Neural progenitor cell (in vitro differentiated cells): ENCODE results near the gene ZNF462. TPM values are rescaled to one million over a fixed set of nuclear protein-coding genes. Genes with fewer than 3 reads are reported as not detected.
A peak's percentile ranks its signal among the peaks of the same experiment; 100 is the strongest.
"Not testable (repeated sequence)": the region's sequence is repeated elsewhere in the genome, so short reads cannot be mapped to it uniquely, and the experiment has no call there.

Experiments used
- DNase-seq: peaks from one replicate; pipeline ENCODE4 v3.0.0-alpha.2; 2016; ENCODE audit warnings: low spot score
- H2AFZ ChIP-seq: fragments of 200-600 bp; sonication (generic); replicated peaks from 2 replicates; pipeline ENCODE4 v1.6.1; 2016; ENCODE audit warnings: antibody characterized with exemption
- H3F3A ChIP-seq: fragments of 200-600 bp; sonication (generic); 2 replicates; pipeline ENCODE4 v1.6.1; 2016; ENCODE audit warnings: antibody characterized with exemption, low read depth
- H3K27ac ChIP-seq: fragments of 200-600 bp; sonication (generic); 2 replicates; pipeline ENCODE4 v1.5.1; 2016; ENCODE audit warnings: mild to moderate bottlenecking
- H3K27me3 ChIP-seq: fragments of 200-600 bp; sonication (generic); 2 replicates; pipeline ENCODE4 v1.6.1; 2016; ENCODE audit warnings: mild to moderate bottlenecking, moderate library complexity
- H3K36me3 ChIP-seq: fragments of 200-600 bp; sonication (generic); 2 replicates; pipeline ENCODE4 v1.5.1; 2016
- H3K4me1 ChIP-seq: fragments of 200-600 bp; sonication (generic); 2 replicates; pipeline ENCODE4 v1.6.1; 2016; ENCODE audit warnings: mixed run types
- H3K4me2 ChIP-seq: fragments of 200-600 bp; sonication (generic); 2 replicates; pipeline ENCODE4 v1.6.1; 2016
- H3K4me3 ChIP-seq: fragments of 200-600 bp; sonication (generic); 2 replicates; pipeline ENCODE4 v1.5.1; 2016
- H3K79me2 ChIP-seq: fragments of 200-600 bp; sonication (generic); 2 replicates; pipeline ENCODE4 v1.6.1; 2016; ENCODE audit warnings: low read depth
- H3K9ac ChIP-seq: fragments of 200-600 bp; sonication (generic); 2 replicates; pipeline ENCODE4 v1.6.1; 2016
- H3K9me3 ChIP-seq: fragments of 200-600 bp; sonication (generic); 2 replicates; pipeline ENCODE4 v1.5.1; 2016; ENCODE audit warnings: low read depth
- H4K20me1 ChIP-seq: fragments of 200-600 bp; sonication (generic); 2 replicates; pipeline ENCODE4 v1.6.1; 2016; ENCODE audit warnings: low read depth
- H3K27ac Mint-ChIP-seq: 3 replicates; pipeline ENCODE4 v1.8.0; 2021; ENCODE audit warnings: mixed read lengths
- H3K27me3 Mint-ChIP-seq: 2 replicates; pipeline ENCODE4 v1.8.0; 2022; ENCODE audit warnings: low read depth, mild to moderate bottlenecking, inconsistent platforms, moderate library complexity, mixed read lengths; ENCODE audit not compliant: insufficient read depth
- H3K36me3 Mint-ChIP-seq: 3 replicates; pipeline ENCODE4 v1.8.0; 2021; ENCODE audit warnings: mixed read lengths
- H3K4me1 Mint-ChIP-seq: 3 replicates; pipeline ENCODE4 v1.8.0; 2021; ENCODE audit warnings: mixed read lengths
- H3K4me3 Mint-ChIP-seq: 3 replicates; pipeline ENCODE4 v1.8.0; 2021; ENCODE audit warnings: mild to moderate bottlenecking, moderate library complexity, mixed read lengths
- H3K9me3 Mint-ChIP-seq: 3 replicates; pipeline ENCODE4 v1.8.0; 2020; ENCODE audit warnings: mixed read lengths
- CTCF ChIP-seq: fragments of 200-600 bp; sonication (generic); IDR thresholded peaks from 2 replicates; pipeline ENCODE4 v1.5.1; 2017; ENCODE audit warnings: antibody characterized with exemption, mild to moderate bottlenecking
- EZH2 ChIP-seq: fragments of 200-600 bp; sonication (generic); IDR thresholded peaks from 2 replicates; pipeline ENCODE4 v1.6.1; 2017; ENCODE audit warnings: antibody characterized with exemption, mild to moderate bottlenecking, moderate library complexity
- EZH2phosphoT487 ChIP-seq: fragments of 200-600 bp; sonication (generic); IDR thresholded peaks from 2 replicates; pipeline ENCODE4 v1.6.1; 2017; ENCODE audit warnings: antibody characterized with exemption
- total RNA-seq: library from RNA; depleted of rRNA; stranded (reverse); fragments of >200 nt; gene quantifications from 2 replicates; pipeline ENCODE4 v1.2.3, GENCODE V29; 2015; ENCODE audit warnings: low replicate concordance

The ZNF462 gene
- total RNA-seq, 1 donor from 2014 or later: 81.8 TPM

GRCh38 chr9:106835840-106836239, 27.1 kb upstream of the ZNF462 start:
- H3K27ac ChIP-seq: no peak overlapping the region
- no peak overlapping the region for H3K27ac Mint-ChIP-seq
- peaks cover 15% of the 10 kb centered on the region for H3K9me3 Mint-ChIP-seq
- H3K9ac ChIP-seq: no peak overlapping the region
- H3K4me3 ChIP-seq: no peak overlapping the region
- peaks cover 4% of the 10 kb centered on the region for H3K9me3 ChIP-seq
- H3K36me3 ChIP-seq: no peaks in the 10 kb centered on the region
- H3K4me2 ChIP-seq: no peak overlapping the region
- H2AFZ ChIP-seq: no peak overlapping the region
- peaks cover 12% of the 10 kb centered on the region for H3K4me1 ChIP-seq
- TF ChIP-seq EZH2 (no peak), CTCF (no peak), EZH2phosphoT487 (no peak)
- no peak overlapping the region for H3K4me3 Mint-ChIP-seq
- H3K36me3 Mint-ChIP-seq: no peaks in the 10 kb centered on the region
- H3K79me2 ChIP-seq: no peaks in the 10 kb centered on the region
- H3F3A ChIP-seq: no peaks in the 10 kb centered on the region
- H3K27me3 ChIP-seq: no peaks in the 10 kb centered on the region
- H3K4me1 Mint-ChIP-seq: no peaks in the 10 kb centered on the region
- DNase-seq: no peak
- no peaks in the 10 kb centered on the region for H3K27me3 Mint-ChIP-seq
- H4K20me1 ChIP-seq: no peaks in the 10 kb centered on the region

GRCh38 chr9:106843371-106843770, 19.6 kb upstream of the ZNF462 start:
- H3K27me3 Mint-ChIP-seq: no peaks in the 10 kb centered on the region
- H3K27ac ChIP-seq: no peak overlapping the region
- H3K9me3 Mint-ChIP-seq: no peaks in the 10 kb centered on the region
- H4K20me1 ChIP-seq: no peaks in the 10 kb centered on the region
- H3K4me1 ChIP-seq: peaks cover 3% of the 10 kb centered on the region
- no peaks in the 10 kb centered on the region for H3F3A ChIP-seq
- H3K36me3 ChIP-seq: no peaks in the 10 kb centered on the region
- no peaks in the 10 kb centered on the region for H3K9me3 ChIP-seq
- peak overlapping the region; percentile 17 for H2AFZ ChIP-seq
- no peaks in the 10 kb centered on the region for H3K79me2 ChIP-seq
- H3K4me1 Mint-ChIP-seq: no peaks in the 10 kb centered on the region
- no peak overlapping the region for H3K9ac ChIP-seq
- H3K27me3 ChIP-seq: no peaks in the 10 kb centered on the region
- DNase-seq: no peak
- TF ChIP-seq EZH2 (no peak), CTCF (no peak), EZH2phosphoT487 (no peak)
- H3K36me3 Mint-ChIP-seq: no peaks in the 10 kb centered on the region
- H3K4me3 Mint-ChIP-seq: no peak overlapping the region
- H3K4me3 ChIP-seq: no peak overlapping the region
- no peak overlapping the region for H3K27ac Mint-ChIP-seq
- no peak overlapping the region for H3K4me2 ChIP-seq

- H3K4me1 Mint-ChIP-seq: no peaks in the 10 kb centered on the region
- Histone ChIP-seq H3F3A (no peaks in the 10 kb centered on the region), H3K4me2 (no peak overlapping the region), H3K27me3 (no peaks in the 10 kb centered on the region), H3K9me3 (no peaks in the 10 kb centered on the region), H3K4me3 (no peak overlapping the region), H3K79me2 (no peaks in the 10 kb centered on the region), H2AFZ (no peak overlapping the region), H3K4me1 (peaks cover 3% of the 10 kb centered on the region), H4K20me1 (no peaks in the 10 kb centered on the region), H3K27ac (no peak overlapping the region), H3K36me3 (no peaks in the 10 kb centered on the region), H3K9ac (no peak overlapping the region)
- H3K36me3 Mint-ChIP-seq: no peaks in the 10 kb centered on the region
- TF ChIP-seq EZH2: no peak
- TF ChIP-seq EZH2phosphoT487: no peak
- TF ChIP-seq CTCF: no peak
- H3K27me3 Mint-ChIP-seq: no peaks in the 10 kb centered on the region
- no peaks in the 10 kb centered on the region for H3K9me3 Mint-ChIP-seq
- no peak overlapping the region for H3K27ac Mint-ChIP-seq
- no peak overlapping the region for H3K4me3 Mint-ChIP-seq
- no peak for DNase-seq
Observed at GRCh38 chr9:106846307-106846706, 16.7 kb upstream of the ZNF462 start.

- Histone ChIP-seq H3K4me2 (no peak overlapping the region), H3F3A (no peaks in the 10 kb centered on the region), H3K79me2 (no peaks in the 10 kb centered on the region), H4K20me1 (no peaks in the 10 kb centered on the region), H3K27ac (no peak overlapping the region), H3K9me3 (no peaks in the 10 kb centered on the region), H3K9ac (no peak overlapping the region), H3K4me3 (no peak overlapping the region), H2AFZ (no peak overlapping the region), H3K4me1 (peaks cover 3% of the 10 kb centered on the region), H3K27me3 (no peaks in the 10 kb centered on the region), H3K36me3 (no peaks in the 10 kb centered on the region)
- Mint-ChIP-seq H3K27me3 (no peaks in the 10 kb centered on the region), H3K4me1 (no peaks in the 10 kb centered on the region), H3K4me3 (no peak overlapping the region), H3K9me3 (no peaks in the 10 kb centered on the region), H3K27ac (no peak overlapping the region), H3K36me3 (no peaks in the 10 kb centered on the region)
- TF ChIP-seq EZH2 (no peak), EZH2phosphoT487 (no peak), CTCF (no peak)
- no peak for DNase-seq
Observed at GRCh38 chr9:106846857-106847256, 16.1 kb upstream of the ZNF462 start.

GRCh38 chr9:106851640-106852039, 11.3 kb upstream of the ZNF462 start:
- H3K4me1 ChIP-seq, DNase-seq, H3K36me3 ChIP-seq, H3K27ac ChIP-seq, H3K27ac Mint-ChIP-seq, H3K36me3 Mint-ChIP-seq, H3K9me3 ChIP-seq, H2AFZ ChIP-seq, H4K20me1 ChIP-seq, H3K9me3 Mint-ChIP-seq, H3K27me3 Mint-ChIP-seq, H3K4me3 Mint-ChIP-seq, H3K9ac ChIP-seq, H3K4me3 ChIP-seq, H3F3A ChIP-seq, H3K4me2 ChIP-seq, H3K27me3 ChIP-seq, H3K79me2 ChIP-seq, H3K4me1 Mint-ChIP-seq: not testable (repeated sequence)
